GM12872 (cell line): ENCODE results near the gene ASRGL1.
A peak's percentile ranks its signal among the peaks of the same experiment; 100 is the strongest.

Experiments
- TF ChIP-seq, protein P1 (sequence below): IDR thresholded peaks from 3 replicates; pipeline ENCODE4 v1.5.1; 2011; ENCODE audit warnings: low read depth, mild to moderate bottlenecking, low read length, moderate library complexity; ENCODE audit not compliant: insufficient read depth

ASRGL1 gene

GRCh38 chr11:62372871-62373270, 35.6 kb downstream of the ASRGL1 start:
- TF ChIP-seq, protein P1, sequence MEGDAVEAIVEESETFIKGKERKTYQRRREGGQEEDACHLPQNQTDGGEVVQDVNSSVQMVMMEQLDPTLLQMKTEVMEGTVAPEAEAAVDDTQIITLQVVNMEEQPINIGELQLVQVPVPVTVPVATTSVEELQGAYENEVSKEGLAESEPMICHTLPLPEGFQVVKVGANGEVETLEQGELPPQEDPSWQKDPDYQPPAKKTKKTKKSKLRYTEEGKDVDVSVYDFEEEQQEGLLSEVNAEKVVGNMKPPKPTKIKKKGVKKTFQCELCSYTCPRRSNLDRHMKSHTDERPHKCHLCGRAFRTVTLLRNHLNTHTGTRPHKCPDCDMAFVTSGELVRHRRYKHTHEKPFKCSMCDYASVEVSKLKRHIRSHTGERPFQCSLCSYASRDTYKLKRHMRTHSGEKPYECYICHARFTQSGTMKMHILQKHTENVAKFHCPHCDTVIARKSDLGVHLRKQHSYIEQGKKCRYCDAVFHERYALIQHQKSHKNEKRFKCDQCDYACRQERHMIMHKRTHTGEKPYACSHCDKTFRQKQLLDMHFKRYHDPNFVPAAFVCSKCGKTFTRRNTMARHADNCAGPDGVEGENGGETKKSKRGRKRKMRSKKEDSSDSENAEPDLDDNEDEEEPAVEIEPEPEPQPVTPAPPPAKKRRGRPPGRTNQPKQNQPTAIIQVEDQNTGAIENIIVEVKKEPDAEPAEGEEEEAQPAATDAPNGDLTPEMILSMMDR = no peak

- TF ChIP-seq, protein P1 = no peak
Observed at GRCh38 chr11:62373464-62374119, 36.3 kb downstream of the ASRGL1 start.

- TF ChIP-seq, protein P1 = no peak
Observed at GRCh38 chr11:62374801-62375200, 37.6 kb downstream of the ASRGL1 start.

DNA sequence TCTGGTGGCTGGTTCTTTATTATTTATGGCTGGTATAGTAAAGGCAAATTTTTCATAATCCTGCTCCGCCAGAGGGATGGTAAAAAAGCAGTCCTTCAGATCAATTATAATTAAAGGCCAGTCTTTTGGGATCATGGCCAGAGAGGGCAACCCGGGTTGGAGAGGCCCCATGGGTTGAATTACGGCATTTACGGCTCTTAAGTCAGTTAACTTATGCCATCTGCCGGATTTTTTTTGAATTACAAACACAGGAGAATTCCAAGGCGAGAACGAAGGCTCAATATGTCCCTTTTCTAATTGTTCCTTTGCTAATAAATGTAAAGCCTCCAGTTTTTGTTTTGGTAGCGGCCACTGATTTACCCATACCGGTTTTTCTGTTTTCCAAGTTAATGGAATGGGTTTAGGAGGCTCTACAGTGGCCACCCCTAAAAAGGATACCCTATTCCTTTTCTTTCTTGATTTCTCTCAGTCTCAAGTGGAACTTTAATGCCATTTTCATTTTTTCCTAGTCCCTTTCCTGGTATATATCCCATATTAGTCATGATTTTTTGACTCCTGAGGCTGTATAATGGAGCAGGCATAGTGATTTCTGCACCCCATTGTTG, 41.3 kb downstream of the ASRGL1 start:
- TF ChIP-seq, protein P1 = peak; percentile 34; the same call in 1 of the 3 replicates

DNA sequence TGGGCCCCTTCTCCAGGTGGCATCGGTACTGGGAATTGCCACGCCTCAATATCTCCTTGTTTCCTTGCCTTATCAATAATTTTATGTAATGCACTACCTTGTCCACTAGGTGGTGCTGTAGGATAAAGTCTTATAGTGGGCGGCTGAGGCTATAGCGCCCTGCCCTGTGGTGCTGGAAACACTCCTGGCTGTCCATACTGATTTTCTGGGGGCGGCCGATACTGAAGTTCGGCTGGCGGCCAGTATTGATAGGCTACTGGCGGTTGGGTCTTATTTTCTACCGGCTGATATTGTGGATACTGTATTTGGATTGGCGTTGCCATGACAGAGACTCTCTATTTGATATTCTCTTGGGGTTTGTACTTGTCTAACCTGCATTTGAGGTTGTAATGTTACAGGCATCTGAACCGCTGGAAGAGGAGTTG, 43.6 kb downstream of the ASRGL1 start:
- TF ChIP-seq, protein P1 = peak; percentile 69

GRCh38 chr11:62383822-62384221, 46.6 kb downstream of the ASRGL1 start:
- TF ChIP-seq, protein P1 = no peak

GRCh38 chr11:62387381-62387780, 50.1 kb downstream of the ASRGL1 start:
- TF ChIP-seq, protein P1 = no peak
